NCI-H187 (cell line): ENCODE data around the gene SMPD3.

Experiments
- DNase-seq, 2 experiments: peaks; one replicate each; lab custom pipeline; 2025; lab: John Stamatoyannopoulos, UW

Gene SMPD3

GRCh38 chr16:68380676-68381362, 67.5 kb downstream of the SMPD3 start:
- DNase-seq = no peak

- DNase-seq = no peak
Measured at GRCh38 chr16:68380348-68380670, 68.0 kb downstream of the SMPD3 start.

GRCh38 chr16:68379472-68380347, 68.6 kb downstream of the SMPD3 start:
- DNase-seq = no peak

GRCh38 chr16:68378436-68379415, 69.6 kb downstream of the SMPD3 start:
- no peak for DNase-seq

- no peak for DNase-seq
Measured at GRCh38 chr16:68377667-68378393, 70.5 kb downstream of the SMPD3 start.

GRCh38 chr16:68377221-68377620, 71.1 kb downstream of the SMPD3 start:
- DNase-seq = no peak

- DNase-seq = no peak
Measured at GRCh38 chr16:68376590-68376989, 71.7 kb downstream of the SMPD3 start.

- DNase-seq = no peak
Measured at GRCh38 chr16:68375801-68376536, 72.3 kb downstream of the SMPD3 start.

- no peak for DNase-seq
Measured at GRCh38 chr16:68374961-68375660, 73.2 kb downstream of the SMPD3 start.

GRCh38 chr16:68374246-68374805, 74.0 kb downstream of the SMPD3 start:
- no peak for DNase-seq

GRCh38 chr16:68373528-68374245, 74.6 kb downstream of the SMPD3 start:
- no peak for DNase-seq

- DNase-seq = no peak
Measured at GRCh38 chr16:68372806-68373205, 75.5 kb downstream of the SMPD3 start.

GRCh38 chr16:68372381-68372720, 76.0 kb downstream of the SMPD3 start:
- no peak for DNase-seq

- DNase-seq = no peak
Measured at GRCh38 chr16:68371706-68372380, 76.5 kb downstream of the SMPD3 start.

GRCh38 chr16:68371276-68371651, 77.0 kb downstream of the SMPD3 start:
- no peak for DNase-seq

GRCh38 chr16:68370581-68371275, 77.6 kb downstream of the SMPD3 start:
- no peak for DNase-seq

GRCh38 chr16:68369697-68370580, 78.4 kb downstream of the SMPD3 start:
- DNase-seq = no peak
